Omental fat pad (tissue), 4 donors: ENCODE data around the gene SPATS2. TPM values are rescaled to one million over a fixed set of nuclear protein-coding genes. Genes with fewer than 3 reads are reported as not detected.
"Not testable (repeated sequence)": the region's sequence is repeated elsewhere in the genome, so short reads cannot be mapped to it uniquely, and the experiment has no call there.

Experiments used
- ATAC-seq: fragments of 150-250 bp; one replicate; pipeline ENCODE4 v1.9.1; 2016; ENCODE audit warnings: mild to moderate bottlenecking, moderate library complexity; ENCODE audit not compliant: low FRiP score
- DNase-seq: peaks from one replicate; pipeline ENCODE4 v3.0.0-alpha.2; 2019; ENCODE audit warnings: low spot score
- total RNA-seq, 4 donors: library from RNA; depleted of rRNA; stranded (reverse); fragments of >200 nt; gene quantifications; one replicate each; pipeline ENCODE4 v1.1.0, GENCODE V29; 2016
- TF ChIP-seq, protein P1 (sequence below), 3 donors: fragments of 450-650 bp; IDR thresholded peaks; one replicate each; pipeline ENCODE4 v1.5.1; 2016 to 2017; ENCODE audit warnings: antibody characterized with exemption in 3 of 3, mild to moderate bottlenecking in 3 of 3, moderate library complexity in 2 of 3

SPATS2 gene
- total RNA-seq, 4 donors from 2014 or later, result 8.0 to 16.2 (median 9.7) TPM

DNA sequence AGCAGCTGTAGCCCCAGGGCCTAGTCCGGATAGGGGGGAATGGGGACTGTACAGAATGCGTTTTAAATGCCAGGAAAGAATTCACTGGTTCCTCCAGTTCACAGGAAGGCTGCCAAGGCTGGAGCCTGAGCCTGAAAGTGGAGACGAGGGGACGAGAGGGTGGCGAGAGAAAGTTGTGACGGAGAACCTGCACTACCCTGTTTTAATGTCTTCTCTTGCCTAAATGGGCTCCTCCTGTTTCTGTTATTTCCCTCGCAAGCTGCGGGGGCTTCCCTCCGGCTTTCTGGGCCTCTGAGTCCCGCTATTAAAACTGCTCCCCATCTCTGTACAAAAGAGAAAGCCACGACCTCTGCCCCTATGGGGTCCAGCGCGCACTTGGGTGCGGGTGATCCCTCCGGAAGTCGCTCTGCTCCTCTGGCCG is 34.8 kb upstream of the SPATS2 start:
- ATAC-seq, result no peak
- DNase-seq, result no peak
- TF ChIP-seq, protein P1, sequence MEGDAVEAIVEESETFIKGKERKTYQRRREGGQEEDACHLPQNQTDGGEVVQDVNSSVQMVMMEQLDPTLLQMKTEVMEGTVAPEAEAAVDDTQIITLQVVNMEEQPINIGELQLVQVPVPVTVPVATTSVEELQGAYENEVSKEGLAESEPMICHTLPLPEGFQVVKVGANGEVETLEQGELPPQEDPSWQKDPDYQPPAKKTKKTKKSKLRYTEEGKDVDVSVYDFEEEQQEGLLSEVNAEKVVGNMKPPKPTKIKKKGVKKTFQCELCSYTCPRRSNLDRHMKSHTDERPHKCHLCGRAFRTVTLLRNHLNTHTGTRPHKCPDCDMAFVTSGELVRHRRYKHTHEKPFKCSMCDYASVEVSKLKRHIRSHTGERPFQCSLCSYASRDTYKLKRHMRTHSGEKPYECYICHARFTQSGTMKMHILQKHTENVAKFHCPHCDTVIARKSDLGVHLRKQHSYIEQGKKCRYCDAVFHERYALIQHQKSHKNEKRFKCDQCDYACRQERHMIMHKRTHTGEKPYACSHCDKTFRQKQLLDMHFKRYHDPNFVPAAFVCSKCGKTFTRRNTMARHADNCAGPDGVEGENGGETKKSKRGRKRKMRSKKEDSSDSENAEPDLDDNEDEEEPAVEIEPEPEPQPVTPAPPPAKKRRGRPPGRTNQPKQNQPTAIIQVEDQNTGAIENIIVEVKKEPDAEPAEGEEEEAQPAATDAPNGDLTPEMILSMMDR (IDR thresholded peaks at IDR 0.05), result no peak

DNA sequence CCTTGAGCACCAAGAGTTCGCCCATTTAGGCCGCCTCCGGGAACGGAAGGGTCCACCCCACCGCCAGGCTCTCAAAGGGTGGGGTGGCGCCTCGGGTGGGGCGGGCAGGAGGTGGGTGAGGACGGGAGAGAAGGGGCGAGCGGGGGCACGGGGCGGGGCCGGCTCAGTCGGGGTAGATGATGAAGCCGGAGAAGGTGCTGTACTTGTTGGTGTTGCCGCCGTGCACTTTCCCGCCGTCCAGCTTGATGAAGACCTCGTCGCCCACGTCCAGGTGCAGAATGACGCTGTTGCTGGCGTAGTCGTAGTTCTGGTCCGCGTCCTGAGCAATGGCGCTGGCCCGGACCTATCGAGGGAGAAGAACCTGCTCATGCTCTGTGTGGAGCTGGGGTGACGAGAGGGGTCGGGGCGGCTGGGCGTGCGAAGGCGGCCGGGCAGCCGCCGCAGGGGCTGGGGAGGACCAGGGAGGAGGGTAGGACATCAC is 34.3 kb upstream of the SPATS2 start:
- no peak for DNase-seq
- no peak for ATAC-seq
- TF ChIP-seq, protein P1 (IDR thresholded peaks at IDR 0.05), result no peak

DNA sequence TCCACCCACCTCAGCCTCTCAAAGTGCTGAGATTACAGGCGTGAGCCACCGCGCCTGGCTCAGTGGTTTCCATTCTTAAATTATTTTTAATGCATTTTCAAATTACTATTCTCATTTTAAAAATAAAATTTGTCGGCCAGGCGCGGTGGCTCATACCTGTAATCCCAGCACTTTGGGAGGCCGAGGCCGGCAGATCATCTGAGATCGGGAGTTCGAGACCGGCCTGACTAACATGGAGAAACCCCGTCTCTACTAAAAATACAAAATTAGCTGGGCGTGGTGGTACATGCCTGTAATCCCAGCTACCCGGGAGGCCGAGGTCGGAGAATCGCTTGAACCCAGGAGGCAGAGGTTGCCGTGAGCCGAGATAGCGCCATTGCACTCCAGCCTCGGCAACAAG is 33.5 kb upstream of the SPATS2 start:
- not testable (repeated sequence) for ATAC-seq, DNase-seq

DNA sequence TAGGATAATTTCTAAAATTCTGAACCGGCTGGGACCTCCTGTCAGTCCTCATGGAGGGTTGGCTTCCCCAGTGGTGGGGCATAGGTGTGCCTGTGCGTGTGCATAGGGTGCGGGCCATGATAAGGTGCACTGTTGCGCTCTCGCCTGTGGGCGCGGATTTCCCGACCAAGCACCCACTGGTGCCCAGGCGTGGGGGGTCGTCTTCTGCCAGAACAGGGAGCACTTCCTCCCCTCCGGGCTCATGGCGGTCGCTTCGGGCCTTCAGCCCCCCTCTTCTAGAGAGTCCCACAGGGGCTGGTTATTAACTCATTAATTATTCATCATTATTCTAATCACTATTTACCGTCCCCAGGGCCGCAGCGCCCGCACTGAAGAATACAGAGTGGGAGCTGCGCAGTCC is 33.0 kb upstream of the SPATS2 start:
- no peak for ATAC-seq
- TF ChIP-seq, protein P1 (IDR thresholded peaks at IDR 0.05), result no peak

DNA sequence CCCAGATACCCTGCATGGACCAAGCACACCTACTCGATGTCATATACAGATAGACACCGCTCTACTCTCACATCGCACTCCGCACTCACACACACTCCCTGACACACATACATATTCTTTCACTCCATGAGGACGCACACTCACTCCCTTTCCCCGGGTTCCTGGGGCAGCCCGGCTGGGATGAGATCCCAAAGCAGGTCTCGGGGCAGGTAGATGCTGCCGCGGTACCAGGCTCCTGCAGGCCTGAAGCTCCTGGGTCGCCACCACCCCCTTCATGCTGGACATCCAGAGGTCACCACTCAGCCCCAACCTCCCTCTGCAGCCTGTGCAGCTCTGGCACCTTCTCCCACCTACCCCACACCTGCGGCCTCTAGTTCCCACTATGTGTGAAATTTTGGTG is 32.6 kb upstream of the SPATS2 start:
- TF ChIP-seq, protein P1 (IDR thresholded peaks at IDR 0.05), result no peak
- DNase-seq (no peak), ATAC-seq (no peak)

More for the DNA sequence above, 33.0 kb upstream of the SPATS2 start:
- DNase-seq, result no peak

DNA sequence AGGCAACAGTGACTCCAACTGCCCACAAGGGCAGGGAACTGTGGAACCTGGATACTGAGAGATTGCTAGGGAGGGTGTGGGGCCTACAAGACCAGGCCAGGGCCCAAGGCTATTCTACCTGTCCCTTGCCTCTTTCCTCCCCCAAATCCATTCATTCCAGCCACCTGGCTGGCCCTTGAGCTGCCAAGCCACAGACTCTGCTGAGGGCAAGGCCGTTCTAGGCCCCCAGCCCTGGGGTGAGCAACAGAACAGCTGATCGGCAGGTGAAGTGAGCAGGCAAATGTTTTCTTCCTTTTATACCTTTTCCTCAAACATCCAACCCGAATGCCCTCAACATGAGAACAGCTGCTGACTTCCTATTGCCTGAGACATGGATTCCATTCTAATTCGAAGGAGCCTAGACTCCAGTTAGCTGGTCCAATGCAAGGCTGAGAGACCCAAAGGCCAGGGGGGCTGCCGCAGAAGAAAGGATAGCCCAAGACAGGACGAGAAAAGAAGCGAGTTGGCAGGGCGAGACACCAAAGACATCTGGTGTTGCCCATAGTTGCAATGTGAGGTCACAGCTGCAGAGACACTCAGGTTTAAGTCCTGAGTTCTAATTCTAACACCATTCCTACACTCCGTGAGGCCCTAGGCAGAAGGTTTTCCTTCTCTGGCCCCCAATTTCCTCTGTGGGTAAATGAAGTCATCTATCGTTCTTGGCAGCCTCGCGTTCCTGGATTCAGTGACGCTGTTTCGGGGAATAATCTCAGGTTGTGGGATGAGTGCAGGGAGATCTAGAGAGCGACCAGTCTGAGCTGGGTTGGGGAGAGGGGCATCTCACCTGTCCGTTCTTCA is 31.9 kb upstream of the SPATS2 start:
- TF ChIP-seq, protein P1 (IDR thresholded peaks at IDR 0.05), result no peak
- no peak for ATAC-seq
- no peak for DNase-seq

DNA sequence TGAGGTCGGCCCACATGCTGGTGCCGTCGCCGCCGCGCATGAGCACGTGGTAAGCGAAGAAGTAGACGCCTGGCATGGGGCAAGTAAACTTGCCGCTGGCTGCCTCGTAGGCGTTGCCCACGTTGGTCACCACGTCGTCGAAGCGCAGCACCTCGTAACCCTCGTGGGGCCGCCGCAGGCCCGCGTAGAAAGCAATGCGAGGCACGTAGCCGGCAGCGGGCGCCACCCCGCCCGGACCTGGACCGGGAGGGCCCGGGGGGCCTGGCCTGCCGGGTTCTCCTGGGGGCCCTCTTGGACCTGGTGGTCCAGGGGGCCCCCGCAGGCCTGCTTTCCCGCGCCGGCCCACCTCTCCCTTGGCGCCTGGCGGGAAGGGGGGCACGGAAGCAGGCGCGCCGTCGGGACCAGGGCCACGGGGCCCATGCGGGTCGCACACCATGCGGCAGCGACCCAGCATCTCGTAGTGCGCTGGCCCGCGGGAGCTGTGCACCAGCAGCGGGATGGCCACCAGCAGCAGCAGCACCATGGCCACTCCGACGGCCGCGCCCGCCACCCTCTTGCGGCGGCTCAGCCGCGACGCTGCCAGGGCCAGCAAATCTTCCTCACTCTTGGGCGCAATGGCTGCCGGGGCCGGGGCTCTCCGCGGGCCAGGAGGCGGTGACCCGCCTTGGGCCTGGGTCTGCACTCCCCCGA is 31.2 kb upstream of the SPATS2 start:
- DNase-seq, result no peak

More for the DNA sequence above, 31.2 kb upstream of the SPATS2 start:
- TF ChIP-seq, protein P1 (IDR thresholded peaks at IDR 0.05), result no peak
- no peak for ATAC-seq
